Measurements from ENCODE around the gene PAF1. TPM values are rescaled to one million over a fixed set of nuclear protein-coding genes. Genes with fewer than 3 reads are reported as not detected.

Gene PAF1
- total RNA-seq, 1 donor from 2014 or later, result 70.2 TPM

- Histone ChIP-seq H3K9me3 (no peaks in the 10 kb centered on the region), H3K4me1 (peaks cover 74% of the 10 kb centered on the region), H3K27ac (peak overlapping the region; percentile 100), H3K36me3 (no peaks in the 10 kb centered on the region), H3K4me3 (peak overlapping the region; percentile 62 to 68), H3K27me3 (no peaks in the 10 kb centered on the region)
- DNase-seq (ENCODE audit: extremely low spot score in 2 of 2), result peak in 1 of 2 donors; percentile 93
- intact Hi-C loops (cut with DNase I), result no loop called here
- peak in 1 of 2 donors; percentile 15 for TF ChIP-seq POLR2A (IDR thresholded peaks at IDR 0.05)
- peak in 1 of 3 experiments; percentile 8 for TF ChIP-seq CTCF (IDR thresholded peaks at IDR 0.05)
- peak in 1 of 2 donors; percentile 61 for TF ChIP-seq POLR2AphosphoS5 (IDR thresholded peaks at IDR 0.05; ENCODE audit: insufficient read depth in 1 of 2, low read depth in 1 of 2)
Observed at GRCh38 chr19:39401549-39402345, 10.8 kb upstream of the PAF1 start.

- Histone ChIP-seq H3K9me3 (no peaks in the 10 kb centered on the region), H3K27ac (peak overlapping the region; percentile 100), H3K4me3 (no peak overlapping the region), H3K36me3 (no peaks in the 10 kb centered on the region), H3K27me3 (no peaks in the 10 kb centered on the region), H3K4me1 (peaks cover 74% of the 10 kb centered on the region)
- no peak for TF ChIP-seq POLR2A (IDR thresholded peaks at IDR 0.05)
- DNase-seq (ENCODE audit: extremely low spot score in 2 of 2), result no peak
- intact Hi-C loops (cut with DNase I), result no loop called here
Observed at GRCh38 chr19:39401070-39401548, 10.2 kb upstream of the PAF1 start.

GRCh38 chr19:39400061-39400460 lies 9.2 kb upstream of the PAF1 start:
- DNase-seq (ENCODE audit: extremely low spot score in 2 of 2), result no peak
- H3K36me3 ChIP-seq, result no peaks in the 10 kb centered on the region
- H3K27ac ChIP-seq, result peak overlapping the region; percentile 97
- peaks cover 64% of the 10 kb centered on the region for H3K4me1 ChIP-seq
- H3K9me3 ChIP-seq, result no peaks in the 10 kb centered on the region
- TF ChIP-seq POLR2A (IDR thresholded peaks at IDR 0.05) (no peak), POLR2AphosphoS5 (IDR thresholded peaks at IDR 0.05; ENCODE audit: insufficient read depth in 1 of 2, low read depth in 1 of 2) (no peak), CTCF (IDR thresholded peaks at IDR 0.05) (no peak)
- H3K4me3 ChIP-seq, result no peak overlapping the region
- no peaks in the 10 kb centered on the region for H3K27me3 ChIP-seq
- intact Hi-C loops (cut with DNase I), result no loop called here

- Histone ChIP-seq H3K27me3 (no peaks in the 10 kb centered on the region), H3K36me3 (no peaks in the 10 kb centered on the region), H3K9me3 (no peaks in the 10 kb centered on the region), H3K4me3 (no peak overlapping the region), H3K4me1 (peaks cover 60% of the 10 kb centered on the region), H3K27ac (peak overlapping the region; percentile 97)
- TF ChIP-seq POLR2AphosphoS5 (IDR thresholded peaks at IDR 0.05; ENCODE audit: insufficient read depth in 1 of 2, low read depth in 1 of 2), result no peak
- TF ChIP-seq CTCF (IDR thresholded peaks at IDR 0.05), result no peak
- TF ChIP-seq POLR2A (IDR thresholded peaks at IDR 0.05), result no peak
- intact Hi-C loops (cut with DNase I), result loop anchor here (5.0 to 10.0 kb wide), 2 partner anchors 43 to 135 kb away; partner anchors contain the start of gene EID2B
- no peak for DNase-seq (ENCODE audit: extremely low spot score in 2 of 2)
Observed at GRCh38 chr19:39399668-39400050, 8.8 kb upstream of the PAF1 start.

GRCh38 chr19:39398297-39398864 lies 7.5 kb upstream of the PAF1 start:
- Histone ChIP-seq H3K27ac (peak overlapping the region; percentile 97), H3K36me3 (peaks cover 0 to 9% of the 10 kb centered on the region in 2 donors), H3K4me1 (peaks cover 58% of the 10 kb centered on the region), H3K9me3 (no peaks in the 10 kb centered on the region), H3K27me3 (no peaks in the 10 kb centered on the region), H3K4me3 (peak overlapping the region in 1 of 2 donors; percentile 12)
- intact Hi-C loops (cut with DNase I), result loop anchor here (5.0 to 10.0 kb wide), 2 partner anchors 44 to 136 kb away; partner anchors contain the start of gene EID2B
- TF ChIP-seq CTCF (IDR thresholded peaks at IDR 0.05), result no peak
- peak; percentile 67 to 85 for TF ChIP-seq POLR2AphosphoS5 (IDR thresholded peaks at IDR 0.05; ENCODE audit: insufficient read depth in 1 of 2, low read depth in 1 of 2)
- TF ChIP-seq POLR2A (IDR thresholded peaks at IDR 0.05), result peak in 1 of 2 donors; percentile 14
- DNase-seq (ENCODE audit: extremely low spot score in 2 of 2), result peak in 1 of 2 donors; percentile 95
